T-helper 1 cell treated with Interleukin-12 subunit alpha and Interleukin-12 subunit beta and Interleukin-4 antibody, amounts not matched to agents 30 μg/mL and 1 μg/mL, for 36 hours (primary cell): ENCODE measurements around the gene GGA3.

Source experiments
- H3K27ac Mint-ChIP-seq: one replicate; pipeline ENCODE4 v1.8.0; 2021; ENCODE audit warnings: mild to moderate bottlenecking, mixed read lengths
- H3K27me3 Mint-ChIP-seq: one replicate; pipeline ENCODE4 v1.8.0; 2021; ENCODE audit warnings: low read depth, mixed read lengths
- H3K36me3 Mint-ChIP-seq: one replicate; pipeline ENCODE4 v1.8.0; 2021; ENCODE audit warnings: low read depth, mixed read lengths
- H3K4me1 Mint-ChIP-seq: one replicate; pipeline ENCODE4 v1.8.0; 2021; ENCODE audit warnings: low read depth, mixed read lengths
- H3K4me3 Mint-ChIP-seq: one replicate; pipeline ENCODE4 v1.8.0; 2021; ENCODE audit warnings: mild to moderate bottlenecking, moderate library complexity, mixed read lengths
- H3K9me3 Mint-ChIP-seq: one replicate; pipeline ENCODE4 v1.8.0; 2021; ENCODE audit warnings: mixed read lengths

Gene GGA3

DNA sequence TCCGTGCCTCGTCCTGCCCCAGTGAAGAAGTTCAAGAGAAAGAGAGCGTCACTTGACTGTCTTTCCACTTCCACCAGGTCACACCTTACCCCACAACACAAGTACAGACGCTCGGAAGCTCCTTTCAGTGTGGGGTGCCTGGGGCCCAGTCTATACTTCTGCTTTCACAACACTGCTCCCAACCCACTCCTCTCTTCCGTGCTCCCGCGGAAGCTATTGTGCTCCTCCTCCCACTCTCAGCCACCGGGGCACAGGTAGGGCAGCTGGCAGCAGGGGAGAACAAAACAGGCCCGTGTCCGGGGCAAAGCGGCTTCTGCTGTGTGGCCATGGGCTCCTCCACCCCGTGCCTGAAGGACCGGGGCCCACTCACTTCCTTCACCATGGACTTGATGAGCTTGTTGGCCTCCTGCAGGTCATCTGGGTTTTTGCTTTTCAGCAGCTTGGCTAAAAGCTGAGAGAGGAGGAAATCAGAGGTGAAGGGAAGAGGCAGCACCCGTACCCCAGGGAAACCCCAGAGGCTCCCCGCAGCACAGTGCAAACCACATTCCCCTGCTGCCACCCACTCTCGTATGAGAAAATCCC, 18.9 kb downstream of the GGA3 start:
- H3K36me3 Mint-ChIP-seq: peaks cover 45% of the 10 kb centered on the region
- peaks cover 33% of the 10 kb centered on the region for H3K4me1 Mint-ChIP-seq
- no peaks in the 10 kb centered on the region for H3K9me3 Mint-ChIP-seq
- H3K27ac Mint-ChIP-seq: peak overlapping the region; percentile 79
- peak overlapping the region; percentile 42 for H3K4me3 Mint-ChIP-seq
- H3K27me3 Mint-ChIP-seq: no peaks in the 10 kb centered on the region

DNA sequence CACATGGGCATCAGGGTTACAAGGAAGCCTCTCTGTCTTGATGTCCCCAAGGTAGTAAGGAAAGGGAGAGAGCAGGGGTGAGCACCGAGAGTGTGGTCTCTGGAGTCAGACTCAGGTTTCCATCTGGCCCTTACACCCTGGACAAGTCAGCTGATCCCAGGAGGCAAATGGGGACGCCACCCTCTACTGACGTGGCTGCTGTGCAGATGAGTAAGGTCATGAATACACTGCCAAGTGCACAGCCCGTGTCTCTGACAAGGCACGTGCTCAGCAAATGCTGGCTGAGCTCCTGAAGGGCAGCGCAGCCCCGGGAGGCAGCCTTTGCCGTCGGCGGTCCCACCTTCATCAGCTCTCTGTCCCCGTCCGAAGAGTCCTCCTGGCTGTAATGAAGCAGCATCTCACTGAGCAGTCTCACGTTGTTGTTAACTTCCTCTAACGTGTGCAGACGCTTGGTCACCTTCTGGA, 19.4 kb downstream of the GGA3 start:
- Mint-ChIP-seq H3K36me3 (peaks cover 49% of the 10 kb centered on the region), H3K4me3 (no peak overlapping the region), H3K27me3 (no peaks in the 10 kb centered on the region), H3K27ac (peak overlapping the region; percentile 79), H3K9me3 (no peaks in the 10 kb centered on the region), H3K4me1 (peaks cover 31% of the 10 kb centered on the region)

DNA sequence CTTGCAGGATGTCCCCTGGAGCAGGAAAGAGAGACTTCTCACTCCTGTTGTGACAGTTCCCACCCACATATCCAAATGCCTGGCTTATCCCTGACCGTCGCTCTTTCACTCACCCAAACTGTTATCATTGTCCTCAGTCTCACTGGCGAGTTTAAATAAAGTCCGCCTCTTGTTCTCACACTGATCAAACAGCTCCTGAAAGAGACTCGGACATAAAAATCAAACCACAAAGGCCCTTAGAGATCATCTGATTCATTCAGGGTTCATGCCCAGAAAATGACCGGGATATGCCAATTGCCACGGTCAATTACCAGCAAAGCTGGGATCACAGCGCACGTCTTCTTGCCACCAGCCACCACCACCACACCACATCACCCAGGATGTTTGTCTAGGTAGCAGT, 19.9 kb downstream of the GGA3 start:
- peaks cover 51% of the 10 kb centered on the region for H3K36me3 Mint-ChIP-seq
- no peak overlapping the region for H3K4me3 Mint-ChIP-seq

DNA sequence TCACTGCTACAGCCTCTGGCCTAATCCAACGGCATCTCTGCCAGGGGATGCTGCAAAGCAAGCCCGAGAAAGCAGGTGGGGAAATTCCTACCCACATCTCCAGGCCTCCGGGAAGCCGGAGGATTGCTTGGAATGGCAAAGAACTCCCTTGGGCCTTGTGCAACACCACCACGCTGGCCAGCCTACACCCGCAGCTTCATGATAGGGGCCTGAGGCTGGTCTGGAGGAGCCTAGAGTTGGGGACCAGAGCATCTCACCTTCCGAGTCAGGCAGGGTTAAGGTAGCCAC, 20.3 kb downstream of the GGA3 start:
- Mint-ChIP-seq H3K27ac (no peak overlapping the region), H3K4me1 (peaks cover 31% of the 10 kb centered on the region), H3K36me3 (peaks cover 53% of the 10 kb centered on the region), H3K4me3 (no peak overlapping the region), H3K9me3 (no peaks in the 10 kb centered on the region), H3K27me3 (no peaks in the 10 kb centered on the region)

More for the DNA sequence above, 19.9 kb downstream of the GGA3 start:
- H3K27ac Mint-ChIP-seq: peak overlapping the region; percentile 17
- peaks cover 31% of the 10 kb centered on the region for H3K4me1 Mint-ChIP-seq
- no peaks in the 10 kb centered on the region for H3K27me3 Mint-ChIP-seq
- no peaks in the 10 kb centered on the region for H3K9me3 Mint-ChIP-seq

DNA sequence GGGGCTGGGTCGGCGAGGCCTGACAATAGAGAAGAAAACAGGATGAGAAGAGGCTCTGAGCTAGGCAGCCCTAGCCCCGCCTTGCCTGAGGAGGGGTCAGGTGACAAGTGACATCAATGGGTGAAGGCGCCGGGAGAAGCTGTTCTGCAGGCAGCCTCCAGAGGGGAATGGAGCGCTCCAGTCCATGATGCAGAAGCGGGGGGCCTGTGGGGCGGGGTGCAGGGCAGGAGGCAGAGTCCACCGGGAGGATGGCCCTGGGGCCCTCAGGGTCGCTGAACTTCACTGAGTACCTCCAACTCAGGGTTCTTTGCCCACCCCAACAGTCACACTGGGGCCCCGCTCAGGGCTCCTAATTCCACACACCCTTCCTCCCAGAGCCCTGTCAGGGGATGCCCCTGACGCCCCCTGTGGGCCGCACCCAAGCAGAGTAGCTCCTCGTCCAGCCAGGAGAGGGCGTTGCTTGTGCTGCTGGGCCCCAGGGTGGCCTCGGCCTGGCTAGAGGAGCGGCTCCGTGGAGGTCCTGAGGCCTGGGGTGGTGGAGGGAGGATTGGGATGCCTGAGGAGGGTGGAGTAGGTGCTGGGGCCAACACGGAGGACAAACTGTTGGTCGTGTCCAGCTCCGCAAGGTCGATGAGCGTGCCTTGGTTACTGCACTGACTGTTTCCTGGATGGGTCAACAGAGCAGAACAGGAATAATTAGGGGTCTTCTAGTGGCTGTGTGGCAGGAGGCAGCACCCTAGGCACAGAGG, 20.8 kb downstream of the GGA3 start:
- H3K36me3 Mint-ChIP-seq: peaks cover 51% of the 10 kb centered on the region
- no peaks in the 10 kb centered on the region for H3K27me3 Mint-ChIP-seq
- H3K4me3 Mint-ChIP-seq: no peak overlapping the region
- H3K27ac Mint-ChIP-seq: no peak overlapping the region
- H3K9me3 Mint-ChIP-seq: no peaks in the 10 kb centered on the region
- peaks cover 31% of the 10 kb centered on the region for H3K4me1 Mint-ChIP-seq

DNA sequence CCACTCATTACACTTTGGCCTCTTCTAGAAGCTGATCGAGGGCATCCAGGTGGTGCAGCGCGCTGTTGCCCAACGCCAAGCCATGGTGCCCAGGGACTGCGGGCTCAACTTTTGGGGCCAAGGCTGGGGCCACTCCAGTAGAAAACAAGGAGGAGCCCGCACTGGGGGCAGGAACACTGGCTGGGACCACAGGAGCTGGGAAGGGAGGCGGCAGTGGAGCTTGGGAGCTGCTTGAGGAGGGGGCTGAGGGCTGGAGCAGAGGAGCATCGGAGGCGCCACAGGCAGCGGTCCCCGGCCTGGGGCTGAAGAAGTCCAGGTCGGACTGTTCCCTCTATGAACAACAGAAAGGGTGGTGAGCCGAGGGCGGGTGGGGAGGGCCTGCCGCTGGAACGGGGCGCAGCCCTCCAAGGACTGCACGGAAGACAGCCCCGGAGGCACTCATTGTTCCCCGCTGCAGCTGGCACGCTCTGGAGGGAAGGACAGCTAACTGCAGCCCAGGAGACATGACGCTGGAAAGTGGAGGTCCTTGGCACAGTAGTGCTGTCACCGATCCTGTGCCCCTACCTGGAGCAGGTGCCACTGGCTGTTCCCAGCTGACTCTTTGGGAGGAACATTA, 21.5 kb downstream of the GGA3 start:
- peaks cover 57% of the 10 kb centered on the region for H3K36me3 Mint-ChIP-seq
- peaks cover 31% of the 10 kb centered on the region for H3K4me1 Mint-ChIP-seq
- H3K27me3 Mint-ChIP-seq: no peaks in the 10 kb centered on the region
- no peak overlapping the region for H3K27ac Mint-ChIP-seq
- H3K4me3 Mint-ChIP-seq: no peak overlapping the region
- no peaks in the 10 kb centered on the region for H3K9me3 Mint-ChIP-seq

DNA sequence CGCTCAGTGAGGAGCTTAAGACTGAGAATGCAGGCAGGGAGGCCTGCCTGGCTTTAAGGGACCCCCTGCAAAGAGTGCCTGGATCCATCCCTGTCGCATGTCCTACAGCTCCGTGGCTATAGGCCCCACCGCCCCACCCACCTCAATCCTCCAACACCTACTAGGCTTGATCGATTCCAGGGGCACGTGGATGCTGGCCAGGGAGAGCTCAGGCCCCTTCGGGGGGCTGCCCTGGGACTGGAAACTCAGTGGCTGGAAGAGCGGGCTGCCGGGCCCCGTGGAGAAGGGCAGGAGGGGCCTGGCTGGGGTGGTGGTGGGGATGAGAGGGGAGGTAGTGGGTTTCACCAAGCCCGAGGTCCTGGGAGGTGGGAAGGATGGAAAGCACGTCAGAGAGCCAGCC, 22.2 kb downstream of the GGA3 start:
- Mint-ChIP-seq H3K4me1 (peaks cover 26% of the 10 kb centered on the region), H3K4me3 (no peak overlapping the region), H3K27me3 (no peaks in the 10 kb centered on the region), H3K36me3 (peaks cover 58% of the 10 kb centered on the region), H3K9me3 (no peaks in the 10 kb centered on the region), H3K27ac (no peak overlapping the region)

DNA sequence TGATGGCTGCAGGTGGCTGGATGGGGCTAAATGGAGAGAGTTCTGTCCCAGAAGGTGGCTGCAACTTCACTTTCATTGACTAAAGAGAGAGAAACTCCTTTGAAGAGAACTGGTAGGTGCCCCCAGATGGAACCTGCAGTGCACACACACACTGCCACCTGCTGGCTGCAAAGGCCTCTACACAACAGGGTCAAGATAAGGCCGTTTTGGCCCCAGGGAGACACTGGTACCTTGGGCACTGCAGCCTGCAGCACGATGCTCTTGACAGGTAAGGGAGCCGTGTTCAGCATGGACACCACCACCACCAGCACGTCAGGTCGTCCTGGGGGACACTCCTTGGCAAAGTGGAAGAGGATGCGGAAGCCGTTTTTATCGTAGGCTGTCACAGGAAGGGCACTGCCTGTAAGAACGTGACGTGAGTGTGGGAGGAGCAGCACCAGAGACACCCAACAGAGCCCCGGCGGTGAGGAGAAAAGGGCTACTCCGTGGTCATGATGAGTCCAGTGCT, 22.7 kb downstream of the GGA3 start:
- peak overlapping the region; percentile 76 for H3K27ac Mint-ChIP-seq
- peaks cover 55% of the 10 kb centered on the region for H3K36me3 Mint-ChIP-seq

DNA sequence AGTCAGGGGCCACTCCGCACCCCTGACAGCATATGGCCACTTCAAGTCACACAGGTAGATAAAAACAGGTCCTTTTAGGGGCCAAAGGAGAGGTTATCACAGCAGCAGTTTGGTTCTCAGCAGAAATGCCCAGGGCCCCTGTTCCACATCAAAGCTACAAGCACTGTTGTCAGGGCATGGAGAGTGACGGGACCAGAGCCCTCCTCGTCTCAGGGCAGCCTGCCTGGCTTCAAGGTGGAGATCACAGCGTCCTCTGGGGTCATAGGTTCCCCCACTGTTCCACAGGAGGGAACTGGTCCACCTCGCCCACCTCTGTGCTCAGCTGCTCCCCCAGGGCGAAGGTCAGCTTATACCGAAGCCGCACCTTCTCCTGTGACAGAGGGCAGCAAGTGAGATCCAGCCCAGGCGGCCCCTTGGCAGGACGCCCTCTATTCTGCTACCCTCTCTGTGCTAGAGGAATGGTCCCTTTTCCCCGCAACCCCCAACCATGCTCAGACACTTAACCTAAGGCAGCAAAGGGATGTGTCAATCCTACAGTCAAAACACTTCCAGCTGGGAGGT, 23.3 kb downstream of the GGA3 start:
- no peak overlapping the region for H3K27ac Mint-ChIP-seq
- peaks cover 17% of the 10 kb centered on the region for H3K4me1 Mint-ChIP-seq
- H3K36me3 Mint-ChIP-seq: peaks cover 51% of the 10 kb centered on the region
- no peak overlapping the region for H3K4me3 Mint-ChIP-seq
- H3K9me3 Mint-ChIP-seq: no peaks in the 10 kb centered on the region
- no peaks in the 10 kb centered on the region for H3K27me3 Mint-ChIP-seq

More for the DNA sequence above, 22.7 kb downstream of the GGA3 start:
- Mint-ChIP-seq H3K9me3 (no peaks in the 10 kb centered on the region), H3K4me3 (peak overlapping the region; percentile 41), H3K27me3 (no peaks in the 10 kb centered on the region), H3K4me1 (peaks cover 21% of the 10 kb centered on the region)

DNA sequence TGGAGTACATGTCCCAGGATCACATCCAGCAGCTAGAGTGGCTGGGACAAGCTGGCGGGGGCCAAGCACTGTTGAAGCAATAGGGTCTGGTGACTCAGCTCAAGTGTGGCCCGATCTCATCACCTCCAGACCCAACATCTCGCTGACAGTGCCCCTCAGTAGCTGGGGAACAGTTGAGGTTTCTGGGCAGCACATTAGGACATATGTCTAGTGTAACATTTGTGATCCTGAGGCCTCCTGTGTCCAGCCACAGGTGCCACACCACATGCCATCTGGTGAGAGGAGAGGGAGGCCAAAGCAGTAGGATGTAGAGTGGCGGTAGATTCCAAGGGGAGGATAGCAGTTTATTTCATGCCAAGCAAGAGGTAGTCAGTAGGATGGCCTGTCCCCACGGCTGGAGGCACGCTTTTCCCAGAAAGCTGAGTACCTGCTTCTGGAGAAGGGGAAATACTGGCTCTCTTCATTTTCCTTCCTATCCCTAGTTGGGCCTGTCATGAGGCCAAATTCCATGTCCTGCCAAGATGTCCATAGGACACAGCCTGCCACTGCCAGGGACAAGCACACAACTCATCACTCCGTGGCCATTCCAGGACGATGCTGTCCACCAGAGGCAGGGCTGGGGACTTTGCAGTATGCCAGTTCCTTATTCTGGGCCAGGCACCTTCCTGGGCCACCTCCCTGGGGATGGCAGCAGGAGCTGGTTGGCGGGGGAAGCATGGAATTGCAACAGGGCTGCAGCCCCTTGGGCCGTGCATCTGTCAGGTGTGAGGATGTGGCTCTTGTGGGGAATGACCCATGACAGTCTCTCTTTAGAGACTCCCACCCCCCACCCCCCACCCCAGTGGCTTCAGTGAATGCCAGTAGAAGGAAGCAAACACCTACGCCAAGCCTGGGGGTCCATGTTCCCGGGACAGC, 24.0 kb downstream of the GGA3 start:
- Mint-ChIP-seq H3K4me1 (peaks cover 13% of the 10 kb centered on the region), H3K36me3 (peaks cover 51% of the 10 kb centered on the region), H3K9me3 (no peaks in the 10 kb centered on the region), H3K27ac (no peak overlapping the region), H3K27me3 (no peaks in the 10 kb centered on the region), H3K4me3 (no peak overlapping the region)

DNA sequence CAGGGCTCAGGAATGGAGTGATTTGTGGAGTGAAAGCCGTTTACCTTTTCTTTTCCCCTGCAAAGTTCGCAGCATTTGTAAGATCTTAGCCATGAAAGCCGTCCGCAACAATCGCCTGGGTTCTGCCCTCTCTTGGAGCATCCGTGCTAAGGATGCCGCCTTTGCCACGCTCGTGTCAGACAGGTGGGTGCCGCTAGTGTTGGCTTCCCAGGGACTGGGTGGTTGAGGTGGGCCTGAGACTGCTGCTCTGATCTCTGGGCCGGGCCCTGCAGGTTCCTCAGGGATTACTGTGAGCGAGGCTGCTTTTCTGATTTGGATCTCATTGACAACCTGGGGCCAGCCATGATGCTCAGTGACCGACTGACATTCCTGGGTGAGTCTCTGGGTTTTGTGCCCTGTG, 28.6 kb downstream of the GGA3 start:
- no peaks in the 10 kb centered on the region for H3K9me3 Mint-ChIP-seq
- peaks cover 44% of the 10 kb centered on the region for H3K36me3 Mint-ChIP-seq
- no peaks in the 10 kb centered on the region for H3K27me3 Mint-ChIP-seq
- H3K4me3 Mint-ChIP-seq: no peak overlapping the region
- H3K27ac Mint-ChIP-seq: no peak overlapping the region
- no peaks in the 10 kb centered on the region for H3K4me1 Mint-ChIP-seq

DNA sequence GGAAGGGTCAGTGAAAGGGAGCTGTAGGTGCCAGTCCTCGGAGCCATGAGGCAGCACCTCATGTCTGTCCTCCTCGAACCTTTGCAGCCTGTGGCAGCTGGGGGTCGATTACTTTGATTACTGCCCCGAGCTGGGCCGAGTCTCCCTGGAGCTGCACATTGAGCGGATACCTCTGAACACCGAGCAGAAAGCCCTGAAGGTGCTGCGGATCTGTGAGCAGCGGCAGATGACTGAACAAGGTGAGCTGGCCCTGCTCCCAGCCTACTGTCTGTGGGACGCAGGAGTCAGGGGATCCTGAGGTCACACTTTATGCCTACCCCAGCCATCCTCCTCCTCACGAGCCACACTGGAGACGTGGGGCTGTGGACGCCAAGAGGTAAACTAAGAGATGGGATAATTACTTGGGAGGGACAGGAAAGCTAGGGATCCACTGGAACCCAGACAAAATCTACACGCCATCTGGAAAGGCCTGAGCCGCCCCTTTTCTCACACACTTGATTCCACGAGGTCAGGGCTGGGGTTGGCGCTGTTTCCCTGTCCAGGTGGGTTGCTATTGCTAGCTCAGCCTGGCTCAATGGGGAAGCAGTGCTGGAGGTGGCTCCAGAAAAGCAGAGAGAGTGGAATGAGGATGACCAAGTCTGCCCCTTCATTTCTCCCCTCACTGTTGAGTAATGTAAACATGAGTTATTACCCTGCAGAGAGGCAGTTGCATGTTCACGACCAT, 29.5 kb downstream of the GGA3 start:
- H3K9me3 Mint-ChIP-seq: no peaks in the 10 kb centered on the region
- H3K4me1 Mint-ChIP-seq: no peaks in the 10 kb centered on the region
- peaks cover 39% of the 10 kb centered on the region for H3K36me3 Mint-ChIP-seq
- H3K27me3 Mint-ChIP-seq: no peaks in the 10 kb centered on the region
- no peak overlapping the region for H3K4me3 Mint-ChIP-seq
- no peak overlapping the region for H3K27ac Mint-ChIP-seq

DNA sequence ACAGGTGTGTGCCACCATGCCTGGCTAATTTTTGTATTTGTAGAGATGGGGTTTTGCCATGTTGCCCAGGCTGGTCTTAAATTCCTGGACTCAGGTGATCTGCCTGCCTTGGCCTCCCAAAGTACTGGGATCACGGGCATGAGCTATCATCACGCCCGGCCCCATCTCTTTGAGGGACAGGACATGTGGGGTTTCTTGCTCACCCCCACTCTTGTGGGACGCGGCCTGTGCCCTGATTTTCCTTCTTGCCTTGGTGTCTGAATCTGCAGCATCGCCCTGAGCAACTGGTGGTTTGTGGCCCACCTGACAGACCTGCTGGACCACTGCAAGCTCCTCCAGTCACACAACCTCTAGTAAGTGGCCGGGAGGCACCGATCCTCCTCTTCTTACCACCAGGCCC, 30.3 kb downstream of the GGA3 start:
- Mint-ChIP-seq H3K9me3 (no peaks in the 10 kb centered on the region), H3K27ac (no peak overlapping the region), H3K4me1 (no peaks in the 10 kb centered on the region), H3K27me3 (no peaks in the 10 kb centered on the region), H3K4me3 (no peak overlapping the region), H3K36me3 (peaks cover 38% of the 10 kb centered on the region)
